Neural cell (in vitro differentiated cells): Measurements from ENCODE around the gene NSUN6. TPM values are rescaled to one million over a fixed set of nuclear protein-coding genes. Genes with fewer than 3 reads are reported as not detected.

Experiments used
- H2AFZ ChIP-seq: fragments of 200-600, 300-800 bp; sonication (generic), shearing (Covaris generic); 2 replicates; pipeline ENCODE4 v1.6.0; 2014; ENCODE audit warnings: low read depth, mild to moderate bottlenecking, antibody characterized with exemption, low read length, moderate library complexity
- H3F3A ChIP-seq: fragments of 200-600 bp; shearing (Covaris generic); 2 replicates; pipeline ENCODE4 v1.6.1; 2016; ENCODE audit warnings: mild to moderate bottlenecking, moderate library complexity, mixed read lengths, antibody characterized with exemption, low read length; ENCODE audit not compliant: insufficient read depth, poor library complexity, severe bottlenecking
- H3K27ac ChIP-seq: fragments of 200-600, 300-800 bp; sonication (generic), shearing (Covaris generic); 2 replicates; pipeline ENCODE4 v1.5.1; 2014; ENCODE audit warnings: mild to moderate bottlenecking, low read length, moderate library complexity
- H3K27me3 ChIP-seq: fragments of 300-800, 200-600 bp; sonication (generic), shearing (Covaris generic); 2 replicates; pipeline ENCODE4 v1.6.0; 2014; ENCODE audit warnings: mild to moderate bottlenecking, low read depth, low read length, moderate library complexity; ENCODE audit not compliant: insufficient read depth
- H3K36me3 ChIP-seq: fragments of 300-800, 200-600 bp; sonication (generic), shearing (Covaris generic); 2 replicates; pipeline ENCODE4 v1.5.1; 2014; ENCODE audit warnings: mild to moderate bottlenecking, antibody characterized with exemption, low read length, moderate library complexity; ENCODE audit not compliant: insufficient read depth
- H3K4me2 ChIP-seq: fragments of 300-800, 200-600 bp; sonication (generic), shearing (Covaris generic); 2 replicates; pipeline ENCODE4 v1.6.0; 2014; ENCODE audit warnings: mild to moderate bottlenecking, low read length
- H3K4me3 ChIP-seq: fragments of 300-800, 200-600 bp; sonication (generic), shearing (Covaris generic); 2 replicates; pipeline ENCODE4 v1.5.1; 2014; ENCODE audit warnings: mild to moderate bottlenecking, low read length, moderate library complexity
- H3K79me2 ChIP-seq: fragments of 200-600 bp; shearing (Covaris generic); replicated peaks from 2 replicates; pipeline ENCODE4 v1.6.0; 2014; ENCODE audit warnings: mild to moderate bottlenecking, low read length, moderate library complexity; ENCODE audit not compliant: insufficient read depth
- H3K9ac ChIP-seq: fragments of 300-800, 200-600 bp; sonication (generic), shearing (Covaris generic); 2 replicates; pipeline ENCODE4 v1.6.1; 2016; ENCODE audit warnings: mild to moderate bottlenecking, low read length, mixed read lengths
- H3K9me2 ChIP-seq: fragments of 200-600 bp; shearing (Covaris generic); 2 replicates; pipeline ENCODE4 v1.6.1; 2016; ENCODE audit warnings: mild to moderate bottlenecking, low read length, mixed read lengths; ENCODE audit not compliant: insufficient read depth
- H3K9me3 ChIP-seq: fragments of 200-600, 300-800 bp; sonication (generic), shearing (Covaris generic); 2 replicates; pipeline ENCODE4 v1.6.1; 2016; ENCODE audit warnings: mild to moderate bottlenecking, mixed run types, low read length, moderate library complexity, mixed read lengths
- H4K20me1 ChIP-seq: fragments of 200-600 bp; shearing (Covaris generic); 2 replicates; pipeline ENCODE4 v1.6.1; 2016; ENCODE audit warnings: mild to moderate bottlenecking, mixed run types; ENCODE audit not compliant: insufficient read depth
- CTCF ChIP-seq: fragments of 450-650 bp; IDR thresholded peaks from 2 replicates; pipeline ENCODE4 v1.5.1; 2014; ENCODE audit warnings: antibody characterized with exemption, mild to moderate bottlenecking, moderate library complexity; ENCODE audit not compliant: poor library complexity, severe bottlenecking
- EP300 ChIP-seq: fragments of 450-650 bp; conservative IDR thresholded peaks from 2 replicates; pipeline ENCODE4 v1.6.1; 2014; ENCODE audit warnings: antibody characterized with exemption, mild to moderate bottlenecking, moderate library complexity; ENCODE audit not compliant: poor library complexity, severe bottlenecking
- EZH2 ChIP-seq: fragments of 200-600, 300-800 bp; shearing (Covaris generic), sonication (generic); IDR thresholded peaks from 2 replicates; pipeline ENCODE4 v1.6.1; 2014; ENCODE audit warnings: antibody characterized with exemption, low read length, borderline replicate concordance, mild to moderate bottlenecking; ENCODE audit not compliant: insufficient read depth, poor library complexity, severe bottlenecking
- MXI1 ChIP-seq: fragments of 450-650 bp; conservative IDR thresholded peaks from 2 replicates; pipeline ENCODE4 v1.6.1; 2014; ENCODE audit warnings: antibody characterized with exemption, mild to moderate bottlenecking; ENCODE audit not compliant: poor library complexity, severe bottlenecking
- POLR2AphosphoS5 ChIP-seq: IDR thresholded peaks from 2 replicates; pipeline ENCODE4 v1.6.1; 2012
- RAD21 ChIP-seq: fragments of 450-650 bp; conservative IDR thresholded peaks from 2 replicates; pipeline ENCODE4 v1.6.1; 2014; ENCODE audit warnings: antibody characterized with exemption, mild to moderate bottlenecking, moderate library complexity
- REST ChIP-seq: IDR thresholded peaks from 2 replicates; pipeline ENCODE4 v1.6.1; 2012; ENCODE audit warnings: borderline replicate concordance
- TAF1 ChIP-seq: IDR thresholded peaks from 2 replicates; pipeline ENCODE4 v1.6.1; 2012; ENCODE audit warnings: low read depth
- polyA plus RNA-seq: library from polyadenylated mRNA; depleted of rRNA; stranded (reverse); fragments of >200 nt; gene quantifications from 2 replicates; pipeline ENCODE4 v1.2.3, GENCODE V29; 2014

Gene NSUN6
- polyA plus RNA-seq, 1 donor from 2014 or later = 74.6 TPM

GRCh38 chr10:18565006-18565405, 86.4 kb downstream of the NSUN6 start:
- Histone ChIP-seq H4K20me1 (no peaks in the 10 kb centered on the region), H3K79me2 (no peaks in the 10 kb centered on the region)

GRCh38 chr10:18563003-18563726, 88.2 kb downstream of the NSUN6 start:
- Histone ChIP-seq H3F3A (no peaks in the 10 kb centered on the region), H3K4me3 (no peak overlapping the region), H3K79me2 (no peaks in the 10 kb centered on the region), H3K36me3 (no peaks in the 10 kb centered on the region), H3K9ac (no peak overlapping the region), H3K27me3 (no peaks in the 10 kb centered on the region), H3K4me2 (no peak overlapping the region), H4K20me1 (no peaks in the 10 kb centered on the region), H3K9me2 (no peaks in the 10 kb centered on the region), H3K27ac (no peak overlapping the region), H2AFZ (no peak overlapping the region), H3K9me3 (peaks cover 15% of the 10 kb centered on the region)
- no peak for TF ChIP-seq EP300

More at GRCh38 chr10:18565006-18565405, 86.4 kb downstream of the NSUN6 start:
- no peak overlapping the region for H3K27ac ChIP-seq
- peaks cover 4% of the 10 kb centered on the region for H3K9me3 ChIP-seq
- no peaks in the 10 kb centered on the region for H3K9me2 ChIP-seq
- TF ChIP-seq RAD21 (no peak), TAF1 (no peak), POLR2AphosphoS5 (no peak), EP300 (no peak), EZH2 (no peak), MXI1 (no peak), CTCF (no peak), REST (no peak)
- no peaks in the 10 kb centered on the region for H3K36me3 ChIP-seq
- H3K4me3 ChIP-seq = no peak overlapping the region
- H2AFZ ChIP-seq = no peak overlapping the region
- no peaks in the 10 kb centered on the region for H3F3A ChIP-seq
- no peak overlapping the region for H3K4me2 ChIP-seq
- no peak overlapping the region for H3K9ac ChIP-seq
- H3K27me3 ChIP-seq = no peaks in the 10 kb centered on the region
